A549 treated with AZD9567 at 1 μM for 4 hours (cell line): ENCODE results near the gene MST1R. TPM values are rescaled to one million over a fixed set of nuclear protein-coding genes. Genes with fewer than 3 reads are reported as not detected.

Experiments
- total RNA-seq: library from RNA; stranded (reverse); fragments of 200-300 nt; extraction: Qiagen RNA extraction; gene quantifications from 5 replicates; pipeline ENCODE4 v1.2.3, GENCODE V29; 2022; ENCODE audit not compliant: insufficient read depth

MST1R gene
- 6.6 to 9.5 TPM (median 6.8 TPM) in 5 replicates for total RNA-seq

DNA sequence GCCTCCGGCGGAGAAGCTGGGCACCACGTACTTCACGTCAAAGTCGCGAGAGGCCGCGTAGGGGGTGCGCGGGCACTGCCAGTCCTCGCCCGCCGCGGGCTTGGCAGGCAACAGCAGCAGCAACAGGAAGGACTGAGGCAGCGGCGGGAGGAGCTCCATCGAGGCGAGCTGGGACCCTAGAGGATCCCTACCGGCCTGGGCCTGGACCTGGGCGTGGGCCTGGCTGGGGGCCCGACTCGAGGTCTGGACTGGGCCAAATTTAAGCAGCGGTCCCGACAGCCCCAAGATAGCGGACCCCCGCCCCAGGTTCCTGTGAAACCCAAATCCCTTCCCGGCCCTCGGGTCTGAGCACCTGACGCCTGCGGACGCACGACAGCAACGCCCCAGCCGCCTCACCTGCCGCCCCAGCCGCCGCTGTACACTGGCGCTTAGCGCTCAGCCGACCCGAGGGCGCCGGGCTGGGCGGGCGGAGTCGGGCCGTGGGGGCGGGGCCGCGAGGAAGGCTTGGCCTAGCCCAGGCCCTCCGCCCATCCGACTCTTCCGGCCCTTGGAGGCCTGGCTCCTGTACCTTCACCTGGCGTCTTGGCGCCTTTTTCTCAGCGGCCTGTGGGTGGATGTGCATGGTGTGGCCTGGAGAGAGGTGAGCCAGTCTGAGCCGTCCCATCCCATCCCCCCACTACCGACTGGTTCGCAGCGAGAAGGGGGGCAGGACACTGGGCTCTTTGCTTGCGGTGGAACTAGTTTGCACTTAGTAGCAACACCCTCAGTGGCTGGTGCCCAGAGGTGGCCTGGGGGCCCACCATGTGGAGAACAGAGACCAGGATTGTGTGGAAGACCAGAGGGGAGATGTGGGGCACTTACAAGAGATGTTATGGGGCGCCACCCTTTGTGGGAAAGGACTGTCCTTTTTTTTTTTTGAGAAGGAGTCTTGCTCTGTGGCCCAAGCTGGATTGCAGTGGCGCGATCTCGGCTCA is at the start of gene MST1R:
TSS of gene MST1R (minus strand) at position 423 of the 974 bp plus-strand sequence. CDS start at position 159, 264 bp downstream.

DNA sequence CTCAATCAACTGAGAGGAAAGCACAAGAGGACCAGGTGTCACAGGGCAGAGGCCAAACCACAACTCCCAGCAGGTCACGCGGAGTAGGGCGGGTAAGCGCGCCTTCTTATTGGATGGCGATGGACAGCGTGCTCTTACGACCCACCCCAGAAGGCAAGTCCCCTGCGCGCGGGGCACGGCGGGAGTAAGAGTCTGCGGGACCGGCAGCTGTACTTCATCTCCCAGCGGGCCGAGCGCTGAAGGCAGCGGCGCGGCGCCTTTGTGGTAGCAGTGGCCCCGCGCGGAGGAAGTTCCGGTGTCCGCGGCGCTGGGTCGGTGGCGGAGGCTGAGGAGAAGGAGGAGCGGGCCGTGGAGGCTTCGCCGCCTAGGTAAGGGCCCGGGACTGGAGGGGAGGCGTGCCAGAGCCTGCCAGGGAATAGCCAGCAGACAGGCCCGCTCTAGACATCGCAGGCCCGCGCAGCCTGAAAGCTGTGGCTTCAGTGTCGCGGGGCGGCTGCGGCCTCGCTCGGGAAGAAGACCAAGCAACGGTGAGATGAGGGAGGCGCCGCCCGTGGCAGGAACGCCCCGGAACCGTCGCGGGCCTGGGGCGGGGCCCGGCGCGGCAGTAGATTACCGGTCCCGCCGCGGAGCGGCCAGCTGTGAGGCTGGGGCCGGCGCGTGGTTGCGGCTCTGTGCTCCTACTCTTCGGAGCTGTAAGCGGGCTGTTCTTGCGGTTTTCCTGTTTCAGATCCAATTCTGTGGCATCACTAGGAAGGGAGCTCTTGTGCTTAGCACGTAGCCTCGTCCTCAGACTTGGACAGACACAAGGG is 36.4 kb upstream of the MST1R start, which contains the start of gene RBM6:
TSS of gene RBM6 (plus strand) at position 293 of the 809 bp plus-strand sequence. CDS start 22,492 bp downstream, outside the sequence.

GRCh38 chr3:49929291-49930167 is 25.9 kb upstream of the MST1R start, which contains the start of gene MON1A:
Gene MON1A (minus strand): TSS chr3:49929811. CDS start chr3:49913346, 16,465 bp downstream.

GRCh38 chr3:49869525-49870126 is 34.0 kb downstream of the MST1R start, which contains the start of gene CAMKV:
Gene CAMKV (minus strand): TSS chr3:49869906. CDS start chr3:49862388, 7,518 bp downstream.

DNA sequence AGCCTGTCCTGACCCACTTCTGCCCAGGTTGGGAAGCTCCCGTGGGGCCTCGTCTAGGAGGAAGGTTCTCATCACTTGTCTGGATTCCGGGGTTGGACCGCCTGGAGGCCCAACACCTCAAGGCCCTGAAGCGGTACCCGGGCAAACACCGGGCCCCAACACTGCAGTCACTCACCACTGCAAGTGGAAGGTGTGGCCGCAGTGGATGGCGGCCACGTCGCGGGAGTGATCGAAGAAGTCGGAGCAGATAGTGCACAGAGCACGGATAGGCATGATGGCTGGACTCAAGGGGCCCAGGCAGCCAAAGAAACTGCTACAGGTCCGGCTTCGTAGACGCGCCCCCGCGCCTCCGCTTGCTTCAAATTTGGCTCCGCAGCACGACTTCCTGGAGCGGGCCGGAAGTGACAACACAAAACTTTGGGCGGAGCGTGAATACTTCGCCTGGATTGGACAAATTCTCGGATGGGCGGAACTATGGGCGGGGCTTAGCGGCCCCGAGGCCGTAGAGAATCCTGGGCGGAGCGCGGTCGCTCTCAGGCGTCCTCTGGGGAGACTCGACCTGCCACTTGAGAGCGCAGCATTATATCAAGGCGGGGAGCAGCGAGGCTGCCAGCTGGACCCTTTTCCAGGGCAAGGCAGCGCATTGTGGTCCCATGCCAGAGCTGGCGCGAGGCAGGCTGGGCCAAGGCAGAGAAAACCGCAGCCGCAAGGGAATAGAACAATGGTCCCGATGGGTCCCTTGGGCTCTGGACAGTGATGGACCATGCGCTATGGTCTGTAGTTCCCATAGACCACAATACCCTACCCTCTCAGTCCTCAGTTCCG is 47.3 kb downstream of the MST1R start, which contains the start of gene TRAIP:
TSS of gene TRAIP (minus strand) at position 384 of the 825 bp plus-strand sequence. CDS start at position 273, 111 bp downstream.

Other genes starting within 250 kb of the MST1R start
- 49.6 to 75.0 TPM (median 68.9 TPM) in 5 replicates for gene APEH, start 229.5 kb downstream of the MST1R start, total RNA-seq
- 1.8 to 3.7 TPM (median 2.2 TPM) in 5 replicates for gene MST1, start 214.4 kb downstream of the MST1R start, total RNA-seq
- gene RNF123, start 214.3 kb downstream of the MST1R start, total RNA-seq = 11.2 to 16.2 TPM (median 14.8 TPM) in 5 replicates
- gene AMIGO3, start 184.2 kb downstream of the MST1R start, total RNA-seq = 0.51 to 1.0 TPM (median 0.76 TPM) in 4 of 5 replicates, not detected in the other
- 17.9 to 21.3 TPM (median 20.7 TPM) in 5 replicates for gene GMPPB, start 179.9 kb downstream of the MST1R start, total RNA-seq
- gene IP6K1, start 117.3 kb downstream of the MST1R start, total RNA-seq = 20.7 to 24.2 TPM (median 22.1 TPM) in 5 replicates
- gene CDHR4, start 104.0 kb downstream of the MST1R start, total RNA-seq = 0.29 to 0.34 TPM (median 0.32 TPM) in 4 of 5 replicates, not detected in the other
- 2.2 to 3.2 TPM (median 2.7 TPM) in 5 replicates for gene INKA1, start 100.6 kb downstream of the MST1R start, total RNA-seq
- gene UBA7, start 89.9 kb downstream of the MST1R start, total RNA-seq = 0.58 to 0.70 TPM (median 0.64 TPM) in 4 of 5 replicates, not detected in the other
- gene TRAIP, start 47.3 kb downstream of the MST1R start, total RNA-seq = 14.3 to 25.2 TPM (median 15.3 TPM) in 5 replicates
- gene CAMKV, start 34.0 kb downstream of the MST1R start, total RNA-seq = 0.17 to 0.36 TPM (median 0.23 TPM) in 4 of 5 replicates, not detected in the other
- 4.1 to 8.2 TPM (median 7.6 TPM) in 5 replicates for gene MON1A, start 25.9 kb upstream of the MST1R start, total RNA-seq
- 26.3 to 28.9 TPM (median 28.0 TPM) in 5 replicates for gene RBM6, start 36.3 kb upstream of the MST1R start, total RNA-seq
- gene RBM5, start 185.0 kb upstream of the MST1R start, total RNA-seq = 24.9 to 39.4 TPM (median 39.0 TPM) in 5 replicates